HTR-8/SVneo (cell line): Measurements from ENCODE around the gene FOLR3.
A peak's percentile ranks its signal among the peaks of the same experiment; 100 is the strongest.
"Not testable (repeated sequence)": the region's sequence is repeated elsewhere in the genome, so short reads cannot be mapped to it uniquely, and the experiment has no call there.

Experiments
- DNase-seq: peaks from one replicate; pipeline ENCODE4 v3.0.0; 2011; ENCODE audit warnings: low spot score, mixed read lengths; ENCODE audit not compliant: insufficient read length
- FAIRE-seq: peaks from 2 replicates; lab custom pipeline; 2011; peaks lifted over from hg19 to GRCh38; lab: Jason Lieb, UNC

FOLR3 gene

DNA sequence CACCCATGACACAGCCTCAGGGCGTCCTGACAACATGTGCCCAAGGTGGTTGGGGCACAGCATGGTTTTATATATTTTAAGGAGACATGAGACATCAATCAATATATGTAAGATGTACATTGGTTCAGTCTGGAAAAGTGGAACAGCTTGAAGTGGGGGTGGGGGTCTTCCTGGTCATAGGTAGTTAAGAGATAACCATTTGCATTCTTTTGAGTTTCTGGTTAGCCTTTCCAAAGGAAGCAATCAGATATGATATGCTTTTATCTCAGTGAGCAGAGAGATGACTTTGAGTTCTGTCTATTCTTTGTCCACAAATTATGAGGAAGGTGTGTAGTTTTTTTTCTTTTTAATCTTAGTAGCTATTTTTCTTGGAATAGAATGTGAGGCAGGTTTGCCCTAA is 12.9 kb upstream of the FOLR3 start:
- no peak for DNase-seq
- FAIRE-seq = no peak

- no peak for DNase-seq
- no peak for FAIRE-seq
Observed at GRCh38 chr11:72123117-72123653, 12.3 kb upstream of the FOLR3 start.

GRCh38 chr11:72124046-72124445 is 11.5 kb upstream of the FOLR3 start:
- DNase-seq (no peak), FAIRE-seq (no peak)

GRCh38 chr11:72125956-72126355 is 9.6 kb upstream of the FOLR3 start:
- DNase-seq = no peak

DNA sequence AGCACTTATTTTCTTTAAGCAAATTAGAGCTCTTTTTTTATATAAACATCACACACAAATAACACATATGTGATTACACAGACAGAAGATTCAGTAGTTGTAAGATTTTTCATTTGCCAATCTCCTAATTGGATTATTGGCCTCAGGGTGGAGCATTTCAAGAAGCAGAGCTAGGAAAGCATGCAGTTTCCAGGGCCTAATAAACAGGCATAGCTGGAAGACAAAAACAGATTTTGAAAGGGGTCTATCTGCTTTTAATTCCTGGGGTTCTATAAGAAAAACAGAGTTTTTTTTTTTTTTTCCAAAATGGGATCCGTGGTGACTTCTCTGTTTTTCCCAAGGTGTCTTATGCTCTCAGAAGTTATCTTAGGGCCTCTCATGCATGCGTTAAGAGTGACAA is 7.6 kb upstream of the FOLR3 start:
- DNase-seq = no peak
- no peak for FAIRE-seq

More at GRCh38 chr11:72125956-72126355, 9.6 kb upstream of the FOLR3 start:
- FAIRE-seq = no peak

- DNase-seq (no peak), FAIRE-seq (peak; percentile 4)
Observed at GRCh38 chr11:72129381-72129780, 6.1 kb upstream of the FOLR3 start.

DNA sequence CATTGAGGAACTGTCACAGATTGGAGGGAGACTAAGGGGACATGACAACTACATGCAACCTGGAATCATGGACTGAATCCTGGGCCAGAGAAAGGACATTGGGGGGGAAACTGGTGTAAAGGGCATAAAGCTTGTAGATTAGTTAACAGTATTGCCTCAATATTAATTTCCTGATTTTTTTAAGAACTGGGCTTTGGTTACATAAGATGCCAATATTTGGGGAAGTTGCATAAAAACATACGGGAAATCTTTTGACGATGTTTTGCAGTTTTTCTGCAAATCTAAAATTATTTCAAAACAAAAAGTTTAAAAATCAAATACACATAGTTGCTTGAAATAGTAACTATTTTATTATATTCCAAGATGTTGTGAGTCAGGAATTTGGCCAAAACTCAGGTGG is 2.9 kb upstream of the FOLR3 start:
- no peak for FAIRE-seq
- no peak for DNase-seq

- DNase-seq (no peak), FAIRE-seq (peak; percentile 63)
Observed at GRCh38 chr11:72135891-72136683, 562 bp downstream of the FOLR3 start.

DNA sequence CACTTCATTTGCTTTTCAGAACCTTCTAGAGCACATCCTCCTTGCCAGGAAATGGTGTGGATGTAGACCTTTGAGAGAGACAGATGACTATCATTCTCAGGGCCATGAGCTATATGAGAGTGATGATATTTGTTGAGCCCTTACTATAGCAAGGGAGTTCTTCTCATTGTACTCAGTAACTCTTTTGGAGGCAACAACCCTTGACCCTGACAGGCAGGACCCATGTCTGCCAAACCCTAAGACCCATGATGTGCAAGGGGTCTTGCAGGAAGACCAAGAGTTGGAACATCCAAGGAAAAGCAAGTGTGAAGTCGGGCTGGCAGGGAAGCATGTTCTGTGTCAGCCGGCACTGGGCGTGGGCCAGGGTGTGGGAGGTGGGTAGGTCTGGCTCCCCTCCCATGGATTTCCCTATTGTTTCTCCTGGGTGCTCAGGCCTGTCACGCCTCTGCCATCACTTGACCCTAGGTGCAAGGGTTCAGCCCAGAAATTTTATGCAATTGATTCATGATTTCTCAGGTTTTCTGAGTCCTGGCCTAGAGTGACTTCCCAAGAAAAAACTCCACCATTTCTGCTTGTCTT is 1.2 kb downstream of the FOLR3 start:
- DNase-seq (no peak), FAIRE-seq (peak; percentile 73)

DNA sequence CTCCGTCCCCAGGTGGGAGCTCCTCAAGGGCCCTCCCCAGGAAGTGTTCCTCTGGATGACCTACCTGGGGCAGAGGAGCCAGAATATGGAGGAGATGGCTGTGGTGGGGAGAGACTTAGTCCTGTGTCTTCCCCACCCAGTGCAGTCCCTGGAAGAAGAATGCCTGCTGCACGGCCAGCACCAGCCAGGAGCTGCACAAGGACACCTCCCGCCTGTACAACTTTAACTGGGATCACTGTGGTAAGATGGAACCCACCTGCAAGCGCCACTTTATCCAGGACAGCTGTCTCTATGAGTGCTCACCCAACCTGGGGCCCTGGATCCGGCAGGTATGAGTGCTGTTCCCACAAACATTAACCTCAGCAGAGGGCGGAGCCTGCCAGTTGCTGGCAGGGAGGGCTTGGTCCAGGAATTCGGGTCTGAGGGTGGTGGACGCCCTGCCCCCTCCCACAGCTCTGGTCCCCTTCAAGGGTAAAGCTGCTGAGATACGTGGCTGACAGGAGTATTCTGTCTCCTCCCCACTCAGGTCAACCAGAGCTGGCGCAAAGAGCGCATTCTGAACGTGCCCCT is 3.4 kb downstream of the FOLR3 start:
- DNase-seq (no peak), FAIRE-seq (no peak)

GRCh38 chr11:72139500-72139899 is 4.0 kb downstream of the FOLR3 start:
- no peak for FAIRE-seq

GRCh38 chr11:72140661-72141060 is 5.1 kb downstream of the FOLR3 start:
- no peak for DNase-seq
- FAIRE-seq = no peak

More at GRCh38 chr11:72139500-72139899, 4.0 kb downstream of the FOLR3 start:
- no peak for DNase-seq

DNA sequence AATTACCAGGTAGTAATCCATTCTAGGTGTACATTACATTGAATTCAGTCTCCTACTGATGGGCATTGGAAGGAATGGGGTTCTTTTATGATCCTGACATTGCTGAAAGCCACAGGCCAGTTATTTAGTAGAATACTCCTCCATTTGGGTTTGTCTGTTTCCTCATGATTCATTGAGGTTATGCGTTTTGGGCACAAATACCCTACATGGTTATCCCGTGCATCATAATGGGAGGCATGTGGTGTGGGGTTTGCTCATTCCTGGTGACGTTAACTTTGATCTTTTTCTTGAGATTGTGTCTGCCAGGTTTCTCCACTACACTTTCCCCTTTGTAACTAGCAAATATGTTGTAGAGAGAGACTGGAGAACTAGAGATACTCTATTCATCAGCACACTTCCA is 5.5 kb downstream of the FOLR3 start:
- FAIRE-seq (peak; percentile 86), DNase-seq (peak; percentile 71)

GRCh38 chr11:72142086-72142485 is 6.6 kb downstream of the FOLR3 start:
- FAIRE-seq, DNase-seq: not testable (repeated sequence)

GRCh38 chr11:72142543-72142942 is 7.0 kb downstream of the FOLR3 start:
- not testable (repeated sequence) for FAIRE-seq, DNase-seq

DNA sequence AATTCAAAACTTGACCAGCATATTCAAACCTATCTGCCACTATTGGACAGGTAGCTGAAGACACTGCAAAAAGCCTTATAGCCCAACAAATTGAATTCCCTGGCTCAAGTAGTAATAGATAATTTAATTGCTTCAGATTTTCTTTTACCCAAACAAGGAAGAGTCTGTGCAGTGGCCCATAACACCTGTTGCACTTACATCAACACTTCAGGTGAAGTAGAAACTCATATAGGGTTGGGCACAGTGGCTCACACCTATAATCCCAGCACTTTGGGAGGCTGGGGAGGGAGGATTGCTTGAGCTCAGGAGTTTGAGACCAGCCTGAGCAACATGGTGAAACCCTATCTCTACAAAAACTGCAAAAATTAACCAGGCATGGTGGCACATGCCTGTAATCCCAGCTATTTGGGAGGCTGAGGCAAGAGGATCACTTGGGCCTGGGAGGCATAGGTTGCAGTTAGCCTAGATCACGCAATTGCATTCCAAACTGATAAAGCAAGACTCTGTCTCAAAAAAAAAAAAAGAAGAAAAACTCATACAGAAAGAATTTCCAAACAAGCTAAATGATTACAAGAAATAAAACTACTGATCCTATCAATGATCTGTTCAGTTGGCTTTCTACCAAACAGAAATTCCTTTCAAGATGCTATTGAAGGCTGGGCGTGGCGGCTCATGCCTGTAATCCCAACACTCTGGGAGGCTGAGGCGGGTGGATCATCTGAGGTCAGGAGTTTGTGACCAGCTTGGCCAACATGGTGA is 9.5 kb downstream of the FOLR3 start:
- FAIRE-seq = peak; percentile 77
- peak; percentile 51 for DNase-seq

- no peak for DNase-seq
- no peak for FAIRE-seq
Observed at GRCh38 chr11:72146625-72147024, 11.1 kb downstream of the FOLR3 start.

- DNase-seq = no peak
- no peak for FAIRE-seq
Observed at GRCh38 chr11:72150882-72151281, 15.4 kb downstream of the FOLR3 start.

DNA sequence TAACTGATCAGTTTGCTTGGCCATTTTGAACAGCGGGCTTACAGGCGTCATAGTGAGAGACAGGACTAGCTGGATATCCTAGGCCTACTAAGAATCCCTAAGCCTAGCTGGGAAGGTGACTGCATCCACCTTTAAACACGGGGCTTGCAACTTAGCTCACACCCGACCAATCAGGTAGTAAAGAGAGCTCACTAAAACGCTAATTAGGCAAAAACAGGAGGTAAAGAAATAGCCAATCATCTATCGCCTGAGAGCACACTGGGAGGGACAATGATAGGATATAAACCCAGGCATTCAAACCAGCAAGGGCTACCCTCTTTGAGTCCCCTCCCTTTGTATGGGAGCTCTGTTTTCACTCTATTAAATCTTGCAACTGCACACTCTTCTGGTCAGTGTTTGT is 18.3 kb downstream of the FOLR3 start:
- not testable (repeated sequence) for FAIRE-seq

DNA sequence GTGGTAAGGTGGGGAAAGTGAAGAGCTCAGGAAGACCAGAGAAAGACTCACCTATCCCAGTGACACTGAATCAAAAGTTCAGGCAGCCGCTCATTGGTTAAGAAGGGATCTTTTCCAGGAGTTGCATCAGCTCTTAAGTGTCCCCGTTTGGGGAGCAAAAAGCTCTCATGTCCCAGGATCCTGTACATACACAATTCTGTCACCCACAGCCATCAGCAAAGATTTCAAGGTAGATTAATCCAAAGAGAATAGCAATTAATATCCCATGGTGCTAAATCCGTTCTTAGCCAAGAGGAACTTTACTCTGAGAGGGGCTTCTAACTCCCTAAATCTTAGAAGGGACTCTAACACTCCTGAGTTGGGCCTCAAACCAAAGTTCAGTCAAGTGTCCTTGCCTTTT is 19.3 kb downstream of the FOLR3 start:
- DNase-seq = no peak
- FAIRE-seq = no peak

More for the DNA sequence above, 18.3 kb downstream of the FOLR3 start:
- not testable (repeated sequence) for DNase-seq
